IPS-NIHi7 (cell line): ENCODE data around the gene NPY1R.

Source experiments
- DNase-seq: peaks from one replicate; pipeline ENCODE4 v3.0.0; 2012; ENCODE audit warnings: mixed read lengths; ENCODE audit errors: extremely low spot score

Gene NPY1R

DNA sequence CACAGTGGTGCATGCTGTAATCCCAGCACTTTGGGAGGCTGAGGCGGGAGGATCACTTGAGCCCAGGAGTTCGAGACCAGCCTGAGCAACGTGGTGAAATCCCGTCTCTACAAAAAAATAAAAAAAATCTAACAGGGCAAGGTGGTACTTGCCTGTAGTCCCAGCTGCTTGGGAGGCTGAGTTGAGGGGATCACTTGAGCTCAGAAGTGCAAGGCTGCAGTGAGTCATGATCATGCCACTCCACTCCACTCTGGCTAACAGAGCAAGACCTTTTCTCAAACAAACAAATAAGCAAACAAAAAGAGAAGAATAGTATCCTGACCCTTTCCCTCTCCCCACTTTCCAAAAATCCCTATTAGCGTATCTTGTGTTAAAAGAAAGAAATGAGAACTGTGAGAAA is 52.7 kb downstream of the NPY1R start:
- DNase-seq: no peak

DNA sequence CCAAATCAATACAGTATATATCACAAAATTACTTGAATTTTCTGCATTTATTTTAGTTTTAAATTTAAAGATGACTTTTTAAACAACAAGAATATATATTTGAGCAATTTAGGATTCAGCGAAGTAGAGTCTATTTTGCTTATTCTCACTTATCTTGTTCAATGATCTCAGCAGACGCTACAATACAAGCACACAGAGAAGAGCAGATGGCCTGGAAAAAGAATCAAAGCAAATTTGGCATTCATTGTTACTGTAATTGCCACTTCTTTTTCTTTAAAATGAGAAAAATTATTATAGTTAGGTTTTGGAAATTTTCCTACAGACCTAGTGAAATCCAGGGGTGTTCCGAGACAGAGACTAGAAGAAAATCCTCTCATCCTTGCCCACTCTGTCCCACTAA is 57.5 kb downstream of the NPY1R start:
- DNase-seq: no peak
